ENCODE results near the gene HSF2BP.
"Not testable (repeated sequence)": the region's sequence is repeated elsewhere in the genome, so short reads cannot be mapped to it uniquely, and the experiment has no call there.

The HSF2BP gene

GRCh38 chr21:43616861-43617260 is 42.4 kb downstream of the HSF2BP start:
- DNase-seq = not testable (repeated sequence)

DNA sequence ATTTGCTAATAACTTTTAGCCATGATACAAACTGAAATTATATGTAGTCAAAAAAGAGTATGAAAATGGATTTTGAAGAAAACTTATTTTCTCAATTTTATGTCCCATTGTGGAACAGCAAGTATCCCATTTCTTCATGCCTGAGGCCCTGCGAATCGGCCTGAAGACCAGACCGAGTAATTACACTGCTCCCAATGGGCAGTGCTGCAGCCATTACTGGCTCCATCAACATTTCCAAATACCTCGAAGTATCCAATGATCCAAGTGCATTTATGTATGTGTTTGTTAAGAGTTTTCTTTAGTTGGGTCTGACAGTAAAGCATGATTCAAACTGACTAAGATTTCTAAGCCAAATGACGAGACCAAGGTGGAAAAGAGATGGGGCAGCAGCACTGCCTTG is 44.4 kb downstream of the HSF2BP start:
- DNase-seq = no peak

DNA sequence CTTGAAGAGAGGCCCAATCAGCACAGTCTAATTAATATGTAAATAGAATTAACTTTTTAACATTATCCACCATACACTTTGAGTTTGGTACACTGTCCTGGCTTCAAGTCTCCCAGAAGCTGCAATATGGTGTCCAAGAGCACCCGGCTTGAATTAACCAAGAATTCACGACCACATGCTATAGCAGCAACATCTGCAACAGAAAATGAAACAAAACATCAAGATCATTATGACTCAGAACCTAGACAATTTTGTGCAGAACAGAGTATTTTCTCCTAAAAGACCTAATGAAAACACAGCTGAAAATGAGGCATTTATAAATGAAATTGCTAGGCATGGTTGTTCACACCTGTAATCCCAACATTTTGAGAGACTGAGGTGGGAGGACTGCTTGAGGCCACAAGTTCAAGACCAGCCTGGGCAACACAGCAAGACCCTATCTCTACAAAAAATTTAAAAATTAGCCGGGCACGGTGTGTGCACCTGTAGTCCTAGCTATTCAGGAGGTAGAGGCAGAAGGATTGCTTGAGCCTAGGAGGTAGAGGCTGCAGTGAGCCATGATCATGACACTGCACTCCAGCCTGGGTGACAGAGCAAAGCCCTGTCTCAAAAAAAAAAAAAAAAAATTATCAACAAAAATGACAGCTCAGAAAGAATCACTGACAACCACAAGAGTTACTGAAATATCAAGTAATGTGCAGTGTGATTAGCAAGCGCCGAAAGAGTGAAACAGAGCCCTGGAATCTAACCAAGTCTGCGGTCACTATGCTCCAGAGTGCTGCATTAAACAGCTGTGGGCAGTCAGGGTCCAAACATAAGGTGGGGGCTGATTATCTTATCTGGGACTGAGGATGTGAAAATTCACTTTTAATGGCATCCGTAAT is 45.3 kb downstream of the HSF2BP start:
- no peak for DNase-seq

GRCh38 chr21:43611598-43612369 is 47.5 kb downstream of the HSF2BP start:
- DNase-seq = peak; percentile 49

DNA sequence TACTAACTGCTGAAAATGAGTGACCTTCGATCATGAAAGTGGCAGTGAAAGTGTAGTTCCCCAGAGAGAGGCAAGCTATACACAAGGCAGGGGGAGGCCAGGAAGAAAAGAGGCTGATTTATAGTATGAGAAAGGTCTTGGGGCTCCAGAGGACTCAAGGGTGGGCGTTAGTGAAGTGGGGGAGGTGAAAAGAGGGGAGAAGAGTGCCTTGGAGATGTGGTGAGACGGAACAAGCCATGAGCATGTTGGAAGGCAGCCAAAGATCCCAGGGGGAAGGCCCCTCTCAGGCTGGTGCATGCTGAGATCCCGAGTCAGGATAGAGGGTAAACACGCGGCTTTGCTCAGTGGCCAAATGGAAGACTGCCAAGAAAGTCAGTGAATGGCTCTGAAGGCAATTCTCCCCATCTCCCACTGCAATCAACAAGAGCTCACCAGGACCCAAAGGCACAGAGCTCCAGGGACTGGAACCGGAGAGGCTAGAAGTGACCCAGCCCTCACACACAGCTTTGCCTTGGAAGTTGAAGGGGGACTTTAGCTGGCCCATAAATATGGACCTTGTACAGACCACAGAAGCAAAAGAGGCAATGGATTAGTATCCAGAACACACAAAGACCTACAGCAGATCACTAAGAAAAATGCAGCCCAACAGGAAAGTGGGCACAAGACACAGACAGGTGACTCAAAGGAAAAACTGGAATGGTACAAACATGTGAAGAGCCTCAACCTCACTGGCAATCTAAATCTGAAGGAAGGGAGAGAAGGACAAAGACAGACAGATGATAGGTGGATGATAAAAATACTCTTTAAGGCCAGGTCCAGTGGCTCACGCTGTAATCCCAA is 49.6 kb downstream of the HSF2BP start:
- peak; percentile 94 for DNase-seq

DNA sequence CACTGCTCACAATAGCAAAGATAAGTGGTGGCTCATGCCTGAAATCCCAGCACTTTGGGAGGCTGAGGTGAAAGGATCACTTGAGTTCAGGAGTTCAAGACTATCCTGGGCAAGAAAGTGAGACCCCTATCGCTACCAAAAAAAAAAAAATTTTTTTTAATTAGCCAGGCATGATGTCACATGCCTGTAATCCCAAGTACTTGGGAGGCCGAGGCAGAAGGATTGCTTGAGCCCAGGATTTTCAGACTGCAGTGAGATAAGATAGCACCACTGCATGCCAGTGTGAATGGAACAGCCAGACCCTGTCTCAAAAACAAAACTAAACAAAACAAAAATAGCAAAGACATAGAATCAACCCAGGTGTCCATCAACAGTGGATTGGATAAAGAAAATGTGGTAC is 50.6 kb downstream of the HSF2BP start:
- no peak for DNase-seq

- DNase-seq = no peak
These were observed 51.1 kb downstream of the HSF2BP start for GRCh38 chr21:43608225-43608624.

DNA sequence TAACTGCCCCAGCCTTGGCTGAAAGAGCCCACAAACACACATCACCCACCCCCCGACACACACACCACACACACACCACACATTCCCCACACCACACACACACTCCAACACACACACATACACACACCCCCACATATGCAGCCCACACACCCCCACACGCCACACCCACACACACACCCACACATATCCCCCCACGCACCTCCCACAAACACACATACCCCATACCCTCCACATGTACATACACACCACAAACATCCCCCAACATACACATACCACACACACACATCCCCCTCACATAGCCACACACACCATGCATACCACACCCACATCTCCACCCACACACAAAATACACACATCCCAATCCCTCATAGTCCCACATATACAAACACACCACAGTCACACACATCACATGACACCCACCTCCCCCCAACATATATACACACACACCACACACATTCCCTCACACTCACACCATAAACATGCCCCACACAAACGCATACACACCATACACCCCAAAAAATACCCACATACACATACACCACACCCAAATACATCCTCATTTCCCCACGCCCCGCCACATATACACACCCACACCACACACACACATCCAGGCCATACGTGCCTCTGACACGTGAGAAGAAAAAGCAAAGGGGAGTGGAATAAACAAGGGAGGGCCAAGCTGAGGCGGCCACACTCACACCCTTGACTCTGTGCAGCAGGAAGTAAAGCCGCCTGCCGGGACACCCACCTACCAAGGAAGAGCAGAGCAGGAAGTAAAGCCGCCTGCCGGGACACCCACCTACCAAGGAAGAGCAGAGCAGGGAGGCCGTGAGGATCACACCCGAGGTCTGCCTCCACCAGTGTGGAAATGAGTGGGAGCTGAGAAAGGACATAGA is 53.7 kb downstream of the HSF2BP start:
- DNase-seq = no peak

- no peak for DNase-seq
These were observed 54.6 kb downstream of the HSF2BP start for GRCh38 chr21:43604505-43605204.

DNA sequence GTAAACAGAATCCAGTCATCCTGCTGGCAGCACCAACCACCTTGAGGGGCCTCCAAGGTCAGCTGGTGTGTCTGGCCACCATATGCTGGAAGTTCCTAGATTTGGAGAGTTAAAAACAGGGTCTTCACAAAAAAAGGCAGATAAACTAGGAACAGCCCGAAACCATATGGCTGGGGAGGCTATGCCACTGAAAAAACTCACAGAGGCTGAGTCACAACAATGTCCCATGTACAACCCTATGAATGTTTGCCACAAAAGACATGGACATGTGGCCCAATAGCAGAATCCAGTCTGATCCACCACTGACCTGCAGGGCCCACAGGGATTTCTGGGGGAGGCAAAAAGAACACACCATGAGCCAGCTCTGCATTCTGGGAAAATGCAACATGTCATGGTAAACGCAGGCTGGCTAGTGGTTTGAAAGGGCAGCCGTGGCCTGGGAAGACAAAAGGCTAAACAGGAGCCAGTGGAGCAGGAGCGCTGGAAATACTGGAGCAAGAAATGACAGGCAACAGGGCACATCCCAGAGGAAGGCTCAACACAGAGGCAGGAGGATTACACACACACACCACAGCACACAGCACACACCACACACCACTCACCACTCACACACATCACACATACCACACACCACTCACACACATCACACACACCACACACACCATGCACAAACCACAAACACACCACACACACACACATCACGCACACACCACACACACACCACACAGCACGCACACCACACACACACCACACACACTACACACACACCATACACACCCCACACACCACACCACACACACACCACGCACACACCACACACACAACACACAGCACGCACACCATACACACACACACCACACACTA is 55.4 kb downstream of the HSF2BP start:
- DNase-seq = peak; percentile 26

DNA sequence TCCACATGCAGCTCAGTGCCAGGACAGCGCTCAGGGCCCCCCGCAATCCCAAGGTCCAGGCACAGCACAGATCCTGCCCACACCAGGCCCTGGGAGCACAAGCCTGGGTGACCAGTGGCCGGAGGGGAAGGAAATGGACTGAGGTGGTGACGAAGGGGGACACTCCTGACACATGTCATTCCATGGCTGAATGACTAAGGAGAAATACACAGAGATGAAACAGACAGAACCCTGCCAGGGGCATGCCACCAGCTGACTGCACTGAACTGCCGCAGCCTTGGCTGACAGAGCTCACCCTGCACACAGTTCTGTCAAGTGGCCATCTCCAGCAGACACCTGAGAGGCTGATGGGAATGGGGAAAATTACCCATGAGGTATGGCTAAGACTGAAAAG is 56.1 kb downstream of the HSF2BP start:
- no peak for DNase-seq

GRCh38 chr21:43602266-43603232 is 56.7 kb downstream of the HSF2BP start:
- DNase-seq = no peak

DNA sequence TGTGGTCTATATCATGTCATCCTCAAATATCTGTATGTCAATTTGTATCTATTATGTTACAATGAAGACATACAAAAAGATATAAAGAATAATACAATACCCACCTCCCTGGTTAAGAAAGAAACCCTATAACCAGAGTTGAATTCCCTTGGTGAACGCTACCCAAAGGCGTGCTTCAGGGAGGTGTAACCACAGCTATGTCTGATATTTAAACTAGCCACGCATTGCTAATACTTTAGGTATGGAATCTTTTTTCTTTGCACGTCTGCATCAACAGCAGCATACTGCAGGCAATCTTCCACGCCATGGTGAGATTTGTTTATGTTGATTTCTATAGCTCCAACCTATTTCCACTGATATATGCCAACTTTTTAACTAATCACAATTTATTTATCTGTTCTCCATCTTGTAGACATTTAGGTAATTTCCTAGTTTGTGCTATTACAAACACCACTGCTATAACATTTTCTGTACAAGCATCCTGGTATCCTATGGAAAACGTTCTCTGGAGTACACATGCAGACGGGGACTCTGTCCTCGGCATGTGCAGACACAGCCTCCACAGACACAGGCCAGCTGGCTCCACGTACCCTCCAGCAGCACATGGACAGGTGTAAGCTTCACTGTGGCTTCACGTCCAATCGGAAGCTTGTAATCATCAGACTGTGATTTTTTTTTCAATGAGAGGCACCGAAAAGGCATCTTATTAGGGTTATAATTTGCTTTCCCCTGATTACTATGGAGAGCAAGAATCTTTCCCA is 58.5 kb downstream of the HSF2BP start:
- DNase-seq = peak; percentile 91

GRCh38 chr21:43599728-43600127 is 59.6 kb downstream of the HSF2BP start:
- DNase-seq = no peak

- no peak for DNase-seq
These were observed 60.7 kb downstream of the HSF2BP start for GRCh38 chr21:43598416-43599120.

- no peak for DNase-seq
These were observed 61.6 kb downstream of the HSF2BP start for GRCh38 chr21:43597540-43598250.

- DNase-seq = no peak
These were observed 62.2 kb downstream of the HSF2BP start for GRCh38 chr21:43597052-43597451.

Data from NCI-H2171 treated with DMSO at 0.1 percent for 48 hours (cell line).